SK-N-MC (cell line): ENCODE results near the gene UIMC1.

ENCODE experiments used
- EZH2 ChIP-seq: fragments of 200-600 bp; sonication (generic); IDR thresholded peaks from one replicate; pipeline ENCODE4 v1.6.1; 2017; ENCODE audit warnings: antibody characterized with exemption
- POLR2AphosphoS5 ChIP-seq: IDR thresholded peaks from 2 replicates; pipeline ENCODE4 v1.6.1; 2012; ENCODE audit warnings: mild to moderate bottlenecking, low read depth, low read length, borderline replicate concordance

- TF ChIP-seq POLR2AphosphoS5 (no peak), EZH2 (no peak)
These were observed 117.8 kb downstream of the UIMC1 start for GRCh38 chr5:176888865-176889165.
